SK-N-SH treated with all-trans-retinoic acid at 6 μM for 48 hours (cell line): Measurements from ENCODE around the gene CPA1.

Source experiments
- ESRRG ChIP-seq: fragments of 250-450 bp; sonication (Bioruptor Pico); IDR thresholded peaks from 2 replicates; pipeline ENCODE4 v1.6.1; 2021; ENCODE audit warnings: mild to moderate bottlenecking
- GLIS3 ChIP-seq: fragments of 250-450 bp; sonication (Bioruptor Pico); IDR thresholded peaks from 2 replicates; pipeline ENCODE4 v1.5.0; 2020; ENCODE audit warnings: mild to moderate bottlenecking, moderate library complexity
- PPARA ChIP-seq: fragments of 250-450 bp; sonication (Bioruptor Pico); IDR thresholded peaks from 2 replicates; pipeline ENCODE4 v1.5.0; 2020; ENCODE audit warnings: mild to moderate bottlenecking, borderline replicate concordance
- RARB ChIP-seq: fragments of 250-450 bp; sonication (Bioruptor Pico); IDR thresholded peaks from 2 replicates; pipeline ENCODE4 v1.8.0; 2021; ENCODE audit warnings: mild to moderate bottlenecking, moderate library complexity
- SNAI2 ChIP-seq: fragments of 250-450 bp; sonication (Bioruptor Pico); IDR thresholded peaks from 2 replicates; pipeline ENCODE4 v1.5.0; 2020; ENCODE audit warnings: mild to moderate bottlenecking, moderate library complexity
- TOX ChIP-seq: fragments of 250-450 bp; sonication (Bioruptor Pico); IDR thresholded peaks from 2 replicates; pipeline ENCODE4 v1.8.0; 2021; ENCODE audit warnings: mild to moderate bottlenecking, moderate library complexity, borderline replicate concordance
- ZFP30 ChIP-seq: fragments of 450-650 bp; formaldehyde crosslinking; IDR thresholded peaks from 2 replicates; pipeline ENCODE4 v1.5.0; 2022; ENCODE audit warnings: mild to moderate bottlenecking, moderate library complexity
- ZNF565 ChIP-seq: fragments of 450-650 bp; formaldehyde crosslinking; conservative IDR thresholded peaks from 2 replicates; pipeline ENCODE4 v1.5.0; 2020; ENCODE audit warnings: low read depth, mild to moderate bottlenecking, moderate library complexity
- TF ChIP-seq, protein P1 (sequence below): fragments of 250-450 bp; sonication (Bioruptor Pico); IDR thresholded peaks from 2 replicates; pipeline ENCODE4 v1.8.0; 2020; ENCODE audit warnings: mild to moderate bottlenecking, moderate library complexity, borderline replicate concordance
- TF ChIP-seq, protein P2 (sequence below): fragments of 250-450 bp; sonication (Bioruptor Pico); IDR thresholded peaks from 2 replicates; pipeline ENCODE4 v1.5.1; 2020; ENCODE audit warnings: low read depth, mild to moderate bottlenecking, moderate library complexity
- TF ChIP-seq, protein P3 (sequence below): fragments of 250-450 bp; sonication (Bioruptor Pico); IDR thresholded peaks from 2 replicates; pipeline ENCODE4 v1.5.0; 2020; ENCODE audit warnings: mild to moderate bottlenecking, moderate library complexity

DNA sequence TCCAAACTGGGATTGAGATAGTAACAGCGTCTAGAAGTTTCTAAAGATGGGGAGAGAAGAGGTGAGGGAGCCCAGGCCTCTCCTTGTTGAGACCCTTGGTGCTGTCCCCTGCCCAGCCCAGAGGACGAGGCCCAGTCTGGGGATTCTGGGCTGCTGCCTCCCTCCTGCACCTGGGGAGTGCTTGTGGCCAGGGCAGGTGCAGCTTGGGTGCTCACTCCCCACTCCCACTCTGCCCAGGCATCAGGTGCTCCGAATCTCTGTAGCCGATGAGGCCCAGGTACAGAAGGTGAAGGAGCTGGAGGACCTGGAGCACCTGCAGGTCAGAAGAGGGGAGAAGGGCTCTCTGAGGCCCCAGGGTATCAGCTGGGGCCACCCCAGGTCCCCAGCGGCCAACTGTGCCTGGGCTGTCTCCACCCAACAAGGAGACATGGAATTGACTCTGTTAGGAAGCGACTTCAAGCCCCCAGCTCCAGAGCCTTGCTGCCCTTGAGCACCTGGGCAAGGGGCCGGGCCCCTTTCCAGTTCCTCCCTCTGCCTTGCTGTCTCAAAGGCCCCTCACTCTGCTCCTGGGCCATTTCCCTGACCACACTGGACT is 664 bp downstream of the CPA1 start:
- TF ChIP-seq, protein P1, sequence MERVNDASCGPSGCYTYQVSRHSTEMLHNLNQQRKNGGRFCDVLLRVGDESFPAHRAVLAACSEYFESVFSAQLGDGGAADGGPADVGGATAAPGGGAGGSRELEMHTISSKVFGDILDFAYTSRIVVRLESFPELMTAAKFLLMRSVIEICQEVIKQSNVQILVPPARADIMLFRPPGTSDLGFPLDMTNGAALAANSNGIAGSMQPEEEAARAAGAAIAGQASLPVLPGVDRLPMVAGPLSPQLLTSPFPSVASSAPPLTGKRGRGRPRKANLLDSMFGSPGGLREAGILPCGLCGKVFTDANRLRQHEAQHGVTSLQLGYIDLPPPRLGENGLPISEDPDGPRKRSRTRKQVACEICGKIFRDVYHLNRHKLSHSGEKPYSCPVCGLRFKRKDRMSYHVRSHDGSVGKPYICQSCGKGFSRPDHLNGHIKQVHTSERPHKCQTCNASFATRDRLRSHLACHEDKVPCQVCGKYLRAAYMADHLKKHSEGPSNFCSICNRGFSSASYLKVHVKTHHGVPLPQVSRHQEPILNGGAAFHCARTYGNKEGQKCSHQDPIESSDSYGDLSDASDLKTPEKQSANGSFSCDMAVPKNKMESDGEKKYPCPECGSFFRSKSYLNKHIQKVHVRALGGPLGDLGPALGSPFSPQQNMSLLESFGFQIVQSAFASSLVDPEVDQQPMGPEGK (CRISPR knock-in tag), result no peak
- TF ChIP-seq ESRRG (CRISPR knock-in tag) (no peak), GLIS3 (no peak), PPARA (CRISPR knock-in tag) (no peak), RARB (no peak), SNAI2 (no peak), TOX (CRISPR knock-in tag) (no peak), ZNF565 (CRISPR knock-in tag) (no peak), ZFP30 (CRISPR knock-in tag) (no peak)
- TF ChIP-seq, protein P2, sequence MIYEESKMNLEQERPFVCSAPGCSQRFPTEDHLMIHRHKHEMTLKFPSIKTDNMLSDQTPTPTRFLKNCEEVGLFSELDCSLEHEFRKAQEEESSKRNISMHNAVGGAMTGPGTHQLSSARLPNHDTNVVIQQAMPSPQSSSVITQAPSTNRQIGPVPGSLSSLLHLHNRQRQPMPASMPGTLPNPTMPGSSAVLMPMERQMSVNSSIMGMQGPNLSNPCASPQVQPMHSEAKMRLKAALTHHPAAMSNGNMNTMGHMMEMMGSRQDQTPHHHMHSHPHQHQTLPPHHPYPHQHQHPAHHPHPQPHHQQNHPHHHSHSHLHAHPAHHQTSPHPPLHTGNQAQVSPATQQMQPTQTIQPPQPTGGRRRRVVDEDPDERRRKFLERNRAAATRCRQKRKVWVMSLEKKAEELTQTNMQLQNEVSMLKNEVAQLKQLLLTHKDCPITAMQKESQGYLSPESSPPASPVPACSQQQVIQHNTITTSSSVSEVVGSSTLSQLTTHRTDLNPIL (CRISPR knock-in tag), result no peak
- TF ChIP-seq, protein P3, sequence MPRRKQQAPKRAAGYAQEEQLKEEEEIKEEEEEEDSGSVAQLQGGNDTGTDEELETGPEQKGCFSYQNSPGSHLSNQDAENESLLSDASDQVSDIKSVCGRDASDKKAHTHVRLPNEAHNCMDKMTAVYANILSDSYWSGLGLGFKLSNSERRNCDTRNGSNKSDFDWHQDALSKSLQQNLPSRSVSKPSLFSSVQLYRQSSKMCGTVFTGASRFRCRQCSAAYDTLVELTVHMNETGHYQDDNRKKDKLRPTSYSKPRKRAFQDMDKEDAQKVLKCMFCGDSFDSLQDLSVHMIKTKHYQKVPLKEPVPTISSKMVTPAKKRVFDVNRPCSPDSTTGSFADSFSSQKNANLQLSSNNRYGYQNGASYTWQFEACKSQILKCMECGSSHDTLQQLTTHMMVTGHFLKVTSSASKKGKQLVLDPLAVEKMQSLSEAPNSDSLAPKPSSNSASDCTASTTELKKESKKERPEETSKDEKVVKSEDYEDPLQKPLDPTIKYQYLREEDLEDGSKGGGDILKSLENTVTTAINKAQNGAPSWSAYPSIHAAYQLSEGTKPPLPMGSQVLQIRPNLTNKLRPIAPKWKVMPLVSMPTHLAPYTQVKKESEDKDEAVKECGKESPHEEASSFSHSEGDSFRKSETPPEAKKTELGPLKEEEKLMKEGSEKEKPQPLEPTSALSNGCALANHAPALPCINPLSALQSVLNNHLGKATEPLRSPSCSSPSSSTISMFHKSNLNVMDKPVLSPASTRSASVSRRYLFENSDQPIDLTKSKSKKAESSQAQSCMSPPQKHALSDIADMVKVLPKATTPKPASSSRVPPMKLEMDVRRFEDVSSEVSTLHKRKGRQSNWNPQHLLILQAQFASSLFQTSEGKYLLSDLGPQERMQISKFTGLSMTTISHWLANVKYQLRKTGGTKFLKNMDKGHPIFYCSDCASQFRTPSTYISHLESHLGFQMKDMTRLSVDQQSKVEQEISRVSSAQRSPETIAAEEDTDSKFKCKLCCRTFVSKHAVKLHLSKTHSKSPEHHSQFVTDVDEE, result no peak
